RWPE1 (cell line): ENCODE data around the gene POMP.

Source experiments
- CTCF ChIA-PET: fragments of 350-600 bp; sonication (Branson Sonifier 250); formaldehyde crosslinking; extraction: SDS; loops from one replicate; lab custom pipeline; 2021; lab: Yijun Ruan, JAX
- POLR2A ChIA-PET: fragments of 400-600 bp; formaldehyde crosslinking; extraction: SDS; loops from one replicate; lab custom pipeline; 2020; ENCODE audit warnings: antibody characterized with exemption; ENCODE audit not compliant: low non-redundant PET; lab: Yijun Ruan, JAX
- DNase-seq: peaks from one replicate; pipeline ENCODE4 v3.0.0; 2012; ENCODE audit warnings: low spot score
- H3K27ac ChIP-seq: fragments of 450-650 bp; 2 replicates; pipeline ENCODE4 v1.5.1; 2017
- CTCF ChIP-seq: fragments of 450-650 bp; conservative IDR thresholded peaks from 2 replicates; pipeline ENCODE4 v1.5.1; 2017; ENCODE audit warnings: low read depth, mild to moderate bottlenecking

Gene POMP

GRCh38 chr13:28723806-28724205 is 64.9 kb downstream of the POMP start:
- POLR2A ChIA-PET = no interaction called here

DNA sequence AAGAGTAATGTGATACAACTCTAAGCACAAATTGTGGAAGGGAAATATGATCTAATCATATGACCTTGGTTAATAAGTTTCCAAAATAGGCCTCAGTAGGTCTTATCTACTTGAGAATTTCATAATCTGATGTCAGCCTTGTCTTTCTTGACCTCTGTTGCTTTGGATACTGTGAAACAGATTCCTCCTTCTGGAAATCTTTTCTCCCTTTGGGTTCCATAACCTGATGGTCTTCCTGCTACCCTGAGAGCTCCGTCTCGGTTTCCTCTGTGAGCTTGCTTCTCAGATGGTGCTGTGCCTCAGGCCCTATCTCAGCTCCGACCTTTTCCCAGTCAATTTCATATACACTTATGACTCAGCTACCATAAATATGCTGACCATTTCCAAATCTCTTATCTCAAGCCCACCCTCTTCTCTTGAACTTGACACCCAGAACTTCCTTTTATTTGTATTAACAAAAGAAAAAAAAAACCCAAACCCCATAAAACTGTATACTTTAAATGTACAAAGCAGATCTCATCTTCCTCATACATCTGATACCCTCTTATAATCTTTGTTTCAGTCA is 66.2 kb downstream of the POMP start:
- TF ChIP-seq CTCF = no peak
- POLR2A ChIA-PET = no interaction called here
- CTCF ChIA-PET = no interaction called here
- no peak for DNase-seq
- H3K27ac ChIP-seq = no peak overlapping the region

More at GRCh38 chr13:28723806-28724205, 64.9 kb downstream of the POMP start:
- CTCF ChIA-PET = interaction anchor here (0.6 kb wide), 1 partner anchor 14 kb away, joined by 6 read pairs; no protein-coding TSS in a partner anchor
- no peak for TF ChIP-seq CTCF
- no peak for DNase-seq
- H3K27ac ChIP-seq = no peak overlapping the region
